ENCODE results near the gene SLC2A6. TPM values are rescaled to one million over a fixed set of nuclear protein-coding genes. Genes with fewer than 3 reads are reported as not detected.

SLC2A6 gene
- total RNA-seq, 1 experiment from 2014 or later: 18.7 TPM

DNA sequence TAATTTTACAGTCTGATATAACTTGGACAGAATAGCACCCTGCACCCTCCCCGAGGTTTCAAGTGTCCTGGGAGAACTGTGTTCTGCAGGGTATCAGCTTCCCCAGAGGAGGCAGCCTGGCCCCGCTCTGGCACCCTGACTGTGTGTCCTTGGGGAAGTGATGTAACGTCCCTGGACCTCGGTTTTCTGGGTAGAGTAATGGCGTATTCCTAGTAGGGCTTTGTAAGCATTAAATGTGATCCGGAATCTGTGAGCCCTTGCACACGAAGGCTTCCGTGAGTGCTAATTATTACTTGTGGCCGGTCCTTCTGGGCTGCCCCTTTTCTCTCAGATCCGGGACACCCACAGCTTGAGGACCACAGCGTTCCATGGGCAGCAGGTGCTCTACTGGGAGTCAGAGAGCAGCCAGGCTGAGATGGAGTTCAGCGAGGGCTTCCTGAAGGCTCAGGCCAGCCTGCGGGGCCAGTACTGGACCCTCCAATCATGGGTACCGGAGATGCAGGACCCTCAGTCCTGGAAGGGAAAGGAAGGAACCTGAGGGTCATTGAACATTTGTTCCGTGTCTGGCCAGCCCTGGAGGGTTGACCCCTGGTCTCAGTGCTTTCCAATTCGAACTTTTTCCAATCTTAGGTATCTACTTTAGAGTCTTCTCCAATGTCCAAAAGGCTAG lies 20.1 kb downstream of the SLC2A6 start:
- Histone ChIP-seq H4K20me1 (ENCODE audit: control insufficient read depth, insufficient read depth, insufficient read length) (peaks cover 2% of the 10 kb centered on the region), H2BK15ac (ENCODE audit: low read depth, low read length) (no peak overlapping the region), H2BK12ac (ENCODE audit: insufficient read length, low read depth, low read length) (no peak overlapping the region), H3K79me2 (ENCODE audit: insufficient read depth, low read length) (no peaks in the 10 kb centered on the region), H3K23me2 (ENCODE audit: insufficient read length, low read depth, low read length, poor library complexity, severe bottlenecking) (peaks cover 13% of the 10 kb centered on the region), H2BK5ac (ENCODE audit: insufficient read length, low read length) (no peak overlapping the region), H3K4ac (ENCODE audit: low read depth, low read length) (no peak overlapping the region), H3K9ac (ENCODE audit: extremely low read depth, insufficient read length, low read length) (no peak overlapping the region), H4K8ac (replicated peaks; ENCODE audit: insufficient read length, low read depth, low read length) (no peak overlapping the region), H3K18ac (ENCODE audit: insufficient read length, low read depth, low read length) (no peak overlapping the region), H2BK20ac (ENCODE audit: low read depth, low read length, poor library complexity, severe bottlenecking) (no peak overlapping the region), H4K5ac (ENCODE audit: insufficient read length, low read depth, low read length) (no peak overlapping the region), H3K27me3 (ENCODE audit: insufficient read depth, low read length) (no peaks in the 10 kb centered on the region), H3K4me2 (ENCODE audit: insufficient read depth, insufficient read length, low read length) (peak overlapping the region; percentile 82), H2AFZ (ENCODE audit: low read length) (no peak overlapping the region), H3K23ac (ENCODE audit: insufficient read length, low read depth, low read length) (no peak overlapping the region), H2BK120ac (ENCODE audit: low read depth, low read length, poor library complexity, severe bottlenecking) (no peak overlapping the region), H4K91ac (ENCODE audit: insufficient read length, low read depth, low read length) (no peak overlapping the region), H3K4me1 (ENCODE audit: insufficient read depth, low read length) (peaks cover 7% of the 10 kb centered on the region; the same call in 1 of the 2 replicates), H3K14ac (ENCODE audit: insufficient read depth, low read length) (no peak overlapping the region), H3K79me1 (ENCODE audit: insufficient read depth, low read depth, low read length, poor library complexity, severe bottlenecking) (no peaks in the 10 kb centered on the region), H3K27ac (ENCODE audit: insufficient read length, low read depth, low read length) (no peak overlapping the region), H3T11ph (ENCODE audit: low read length) (no peak overlapping the region), H3K9me3 (ENCODE audit: control insufficient read depth, low read depth, low read length) (no peaks in the 10 kb centered on the region), H3K56ac (ENCODE audit: insufficient read length, low read depth, low read length) (no peak overlapping the region), H2AK5ac (ENCODE audit: insufficient read length, low read length) (no peak overlapping the region)
- Mint-ChIP-seq H3K36me3 (ENCODE audit: insufficient read depth in 1 of 3, low read depth in 3 of 3) (peaks cover 0 to 5% (median 0%) of the 10 kb centered on the region in 3 experiments; a peak in 3 of 7 replicates), H3K4me1 (peaks cover 18 to 33% of the 10 kb centered on the region in 2 experiments), H3K4me3 (peak overlapping the region; percentile 82 to 84), H3K9me3 (no peaks in the 10 kb centered on the region; a peak in 1 of 5 replicates), H3K27ac (peak overlapping the region in 1 of 3 experiments; percentile 59; a peak in 1 of 7 replicates), H3K27me3 (ENCODE audit: low read depth) (peaks cover 8% of the 10 kb centered on the region)
- TF ChIP-seq, protein P1, sequence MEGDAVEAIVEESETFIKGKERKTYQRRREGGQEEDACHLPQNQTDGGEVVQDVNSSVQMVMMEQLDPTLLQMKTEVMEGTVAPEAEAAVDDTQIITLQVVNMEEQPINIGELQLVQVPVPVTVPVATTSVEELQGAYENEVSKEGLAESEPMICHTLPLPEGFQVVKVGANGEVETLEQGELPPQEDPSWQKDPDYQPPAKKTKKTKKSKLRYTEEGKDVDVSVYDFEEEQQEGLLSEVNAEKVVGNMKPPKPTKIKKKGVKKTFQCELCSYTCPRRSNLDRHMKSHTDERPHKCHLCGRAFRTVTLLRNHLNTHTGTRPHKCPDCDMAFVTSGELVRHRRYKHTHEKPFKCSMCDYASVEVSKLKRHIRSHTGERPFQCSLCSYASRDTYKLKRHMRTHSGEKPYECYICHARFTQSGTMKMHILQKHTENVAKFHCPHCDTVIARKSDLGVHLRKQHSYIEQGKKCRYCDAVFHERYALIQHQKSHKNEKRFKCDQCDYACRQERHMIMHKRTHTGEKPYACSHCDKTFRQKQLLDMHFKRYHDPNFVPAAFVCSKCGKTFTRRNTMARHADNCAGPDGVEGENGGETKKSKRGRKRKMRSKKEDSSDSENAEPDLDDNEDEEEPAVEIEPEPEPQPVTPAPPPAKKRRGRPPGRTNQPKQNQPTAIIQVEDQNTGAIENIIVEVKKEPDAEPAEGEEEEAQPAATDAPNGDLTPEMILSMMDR (conservative IDR thresholded peaks at IDR 0.05): no peak
- no CpG with 5 or more reads among the region's 16 CpGs for WGBS (ENCODE audit: extremely low coverage, insufficient read length, low lambda C conversion rate)
- no peak for DNase-seq
